Panc1 (cell line): Measurements from ENCODE around the gene MDH2.

Experiments
- CTCF ChIP-seq: fragments of 450-650 bp; IDR thresholded peaks from 2 replicates; pipeline ENCODE4 v1.5.1; 2017; ENCODE audit warnings: mild to moderate bottlenecking
- SIN3A ChIP-seq: IDR thresholded peaks from 2 replicates; pipeline ENCODE4 v1.6.1; 2012; ENCODE audit warnings: low read depth, mild to moderate bottlenecking, low read length, moderate library complexity, borderline replicate concordance; ENCODE audit not compliant: insufficient read depth

GRCh38 chr7:76000566-76000965 is 47.3 kb upstream of the MDH2 start:
- TF ChIP-seq SIN3A = no peak
- no peak for TF ChIP-seq CTCF
